HepG2 (cell line): ENCODE measurements around the gene NELFB. TPM values are rescaled to one million over a fixed set of nuclear protein-coding genes. Genes with fewer than 3 reads are reported as not detected.

Experiments used
- ATAC-seq: fragments of 200-7000 bp; cut with Tn5 transposase; 3 replicates; pipeline ENCODE4 v1.9.1; 2020; ENCODE audit warnings: mild to moderate bottlenecking, moderate library complexity
- BruUV-seq: library from RNA; stranded (reverse); fragments of 400-500 nt; replicated peaks from 2 replicates; lab custom pipeline; 2021; lab: Mats Ljungman, UMichigan
- CTCF ChIA-PET: fragments of 300-600 bp; formaldehyde crosslinking; extraction: SDS; loops from one replicate; lab custom pipeline; 2021; ENCODE audit warnings: low total read pairs, inconsistent platforms, low intra/inter-chr PET ratio; lab: Yijun Ruan, JAX
- POLR2A ChIA-PET: fragments of 350-600 bp; sonication (Branson Sonifier 250); formaldehyde crosslinking; loops from one replicate; lab custom pipeline; 2020; ENCODE audit warnings: antibody characterized with exemption, inconsistent platforms; lab: Yijun Ruan, JAX
- DNase-seq: peaks from one replicate; pipeline ENCODE4 v3.0.0-alpha.2; 2015; ENCODE audit warnings: low spot score
- FAIRE-seq: peaks from 3 replicates; lab custom pipeline; 2011; peaks lifted over from hg19 to GRCh38; lab: Jason Lieb, UNC
- H2AFZ ChIP-seq: one replicate; pipeline ENCODE4 v1.6.1; 2011; ENCODE audit warnings: low read length, inconsistent platforms
- H3K27ac ChIP-seq: fragments of 300-600 bp; 3 replicates; pipeline ENCODE4 v1.8.0; 2011; ENCODE audit warnings: mixed run types, mild to moderate bottlenecking, mixed read lengths, low read length, inconsistent platforms; ENCODE audit not compliant: insufficient read depth; ENCODE audit errors: extremely low read length
- H3K27me3 ChIP-seq, 2 experiments: fragments of 200-600 bp in 1 of 2; 2 replicates in 1 of 2; 3 replicates in 1 of 2; pipeline versions ENCODE4 v1.6.0 to v1.8.0; 2011; ENCODE audit warnings: low read length in 2 of 2, mild to moderate bottlenecking in 2 of 2, moderate library complexity in 2 of 2, inconsistent platforms in 1 of 2; ENCODE audit not compliant: insufficient read depth in 2 of 2, control insufficient read depth in 1 of 2
- H3K36me3 ChIP-seq, 2 experiments: fragments of 200-600 bp in 1 of 2; replicated peaks in 1 of 2; 2 replicates in 1 of 2; 3 replicates in 1 of 2; pipeline versions ENCODE4 v1.5.1 to v1.8.0; 2011; ENCODE audit warnings: low read length in 2 of 2, inconsistent platforms in 1 of 2; ENCODE audit not compliant: insufficient read depth in 2 of 2, control insufficient read depth in 1 of 2
- H3K4me1 ChIP-seq: 2 replicates; pipeline ENCODE4 v1.5.1; 2012; ENCODE audit warnings: low read length, inconsistent platforms; ENCODE audit not compliant: insufficient read depth
- H3K4me2 ChIP-seq: 2 replicates; pipeline ENCODE4 v1.6.0; 2011; ENCODE audit warnings: low read depth, low read length, inconsistent platforms
- H3K4me3 ChIP-seq, 3 experiments: fragments of 200-600 bp in 1 of 3; sonication (generic), shearing (Covaris generic) in 1 of 3; replicated peaks in 1 of 3; 2 replicates each; pipeline ENCODE4 v1.5.1; 2011 to 2016; ENCODE audit warnings: low read length in 3 of 3, inconsistent platforms in 2 of 3, low read depth in 2 of 3, mild to moderate bottlenecking in 2 of 3, control low read depth in 1 of 3, mixed read lengths in 1 of 3; ENCODE audit not compliant: insufficient read depth in 1 of 3
- H3K79me2 ChIP-seq: one replicate; pipeline ENCODE4 v1.6.1; 2011; ENCODE audit warnings: low read length, inconsistent platforms; ENCODE audit not compliant: insufficient read depth
- H3K9ac ChIP-seq: 2 replicates; pipeline ENCODE4 v1.6.0; 2011; ENCODE audit warnings: mild to moderate bottlenecking, low read depth, low read length, inconsistent platforms; ENCODE audit not compliant: insufficient read depth
- H3K9me3 ChIP-seq: 2 replicates; pipeline ENCODE4 v1.5.1; 2012; ENCODE audit warnings: mild to moderate bottlenecking, low read length
- H4K20me1 ChIP-seq: 2 replicates; pipeline ENCODE4 v1.6.0; 2011; ENCODE audit warnings: inconsistent platforms, mild to moderate bottlenecking, low read length, moderate library complexity; ENCODE audit not compliant: insufficient read depth
- CTCF ChIP-seq: sonication (generic); formaldehyde crosslinking; IDR thresholded peaks from 2 replicates; pipeline ENCODE4 v1.5.0; 2020; ENCODE audit warnings: mild to moderate bottlenecking, missing genetic modification reagents, moderate library complexity
- ETV5 ChIP-seq: IDR thresholded peaks from 2 replicates; pipeline ENCODE4 v1.6.1; 2018; ENCODE audit warnings: missing biosample characterization, missing genetic modification reagents, inconsistent platforms, borderline replicate concordance
- FOXA1 ChIP-seq, 2 experiments: fragments of 450-650 bp in 1 of 2; sonication (generic) in 1 of 2; formaldehyde crosslinking in 1 of 2; IDR thresholded peaks; 2 replicates each; pipeline versions ENCODE4 v1.4.0 to v1.6.1; 2016 to 2020; ENCODE audit warnings: missing genetic modification reagents in 1 of 2
- GABPB1 ChIP-seq: IDR thresholded peaks from 2 replicates; pipeline ENCODE4 v1.6.1; 2016; ENCODE audit warnings: mild to moderate bottlenecking, missing genetic modification reagents, moderate library complexity, missing compliant biosample characterization
- KAT7 ChIP-seq: IDR thresholded peaks from 2 replicates; pipeline ENCODE4 v1.6.1; 2018; ENCODE audit warnings: borderline replicate concordance, missing compliant biosample characterization
- NR2F6 ChIP-seq, 2 experiments: IDR thresholded peaks; 2 replicates each; pipeline ENCODE4 v1.6.1; 2016; ENCODE audit warnings: antibody characterized with exemption in 1 of 2, mild to moderate bottlenecking in 1 of 2
- PATZ1 ChIP-seq: sonication (generic); formaldehyde crosslinking; IDR thresholded peaks from 2 replicates; pipeline ENCODE4 v1.4.0; 2020; ENCODE audit warnings: missing genetic modification reagents
- RAD21 ChIP-seq: fragments of 450-650 bp; formaldehyde crosslinking; IDR thresholded peaks from 2 replicates; pipeline ENCODE4 v1.5.0; 2020; ENCODE audit warnings: mild to moderate bottlenecking
- SP5 ChIP-seq: IDR thresholded peaks from 2 replicates; pipeline ENCODE4 v1.6.1; 2016; ENCODE audit warnings: low read depth, borderline replicate concordance
- TBX2 ChIP-seq: sonication (generic); formaldehyde crosslinking; IDR thresholded peaks from 2 replicates; pipeline ENCODE4 v1.5.0; 2020; ENCODE audit warnings: missing genetic modification reagents, mild to moderate bottlenecking, borderline replicate concordance
- TFAP4 ChIP-seq: sonication (generic); IDR thresholded peaks from 2 replicates; pipeline ENCODE4 v1.6.1; 2016; ENCODE audit warnings: low read depth, borderline replicate concordance
- ZNF121 ChIP-seq: sonication (generic); formaldehyde crosslinking; IDR thresholded peaks from 2 replicates; pipeline ENCODE4 v1.5.0; 2020; ENCODE audit warnings: mild to moderate bottlenecking, missing genetic modification reagents
- ZNF280D ChIP-seq: sonication (generic); formaldehyde crosslinking; IDR thresholded peaks from 2 replicates; pipeline ENCODE4 v1.5.1; 2020; ENCODE audit warnings: mild to moderate bottlenecking, missing genetic modification reagents
- ZNF503 ChIP-seq: sonication (generic); formaldehyde crosslinking; IDR thresholded peaks from 2 replicates; pipeline ENCODE4 v1.4.0; 2020; ENCODE audit warnings: missing genetic modification reagents
- WGBS: methylation state at CpG from one replicate; pipeline ENCODE4 v1.1.6; 2017; ENCODE audit warnings: low lambda C conversion rate; 5-methylcytosine and 5-hydroxymethylcytosine counted together
- in situ Hi-C: cut with HindIII; loops from 2 replicates; pipeline ENCODE4 v1.10.0; 2017; ENCODE audit warnings: low pct_unique_long_range_greater_than_20kb; ENCODE audit not compliant: extremely low pct_ligation_motif_present
- intact Hi-C: fragments of 100-400 bp; cut with micrococcal nuclease; formaldehyde crosslinking; loops from one replicate; pipeline ENCODE4 v1.10.0; 2022; ENCODE audit not compliant: unreplicated experiment
- polyA plus RNA-seq, 8 experiments: library from polyadenylated mRNA; depleted of rRNA in 3 of 8; stranded (reverse) in 7 of 8; unstranded in 1 of 8; fragments of >200 nt; fragmentation: Illumina TruSeq in 4 of 8; extraction: Trizol in 4 of 8; gene quantifications; 2 replicates each; pipeline versions ENCODE4 v1.2.1 to v1.2.3, GENCODE V29; 2011 to 2016; ENCODE audit warnings: low read depth in 4 of 8, missing spikeins in 1 of 8, mixed read lengths in 1 of 8; ENCODE audit not compliant: insufficient read depth in 1 of 8
- total RNA-seq, 5 experiments: library from RNA; depleted of rRNA; stranded (reverse); fragments of >200 nt; fragmentation: Illumina TruSeq; extraction: Trizol; gene quantifications; 2 replicates each; pipeline ENCODE4 v1.2.3, GENCODE V29; 2016; ENCODE audit warnings: low read depth in 1 of 5

NELFB gene
- total and polyA plus RNA-seq, 2 of the 13 experiments (the other 11 are each of a cell fraction or from before 2014, with no cell fraction given): 26.5 to 45.8 TPM

- Histone ChIP-seq H4K20me1 (no peaks in the 10 kb centered on the region), H3K27me3 (peaks cover 4 to 46% of the 10 kb centered on the region in 2 experiments; a peak in 4 of 5 replicates), H2AFZ (no peak overlapping the region), H3K4me3 (peak overlapping the region in 1 of 3 experiments; percentile 48; a peak in 1 of 6 replicates), H3K9me3 (no peaks in the 10 kb centered on the region), H3K4me2 (peak overlapping the region; percentile 63), H3K4me1 (peaks cover 75% of the 10 kb centered on the region), H3K9ac (no peak overlapping the region), H3K36me3 (no peaks in the 10 kb centered on the region), H3K79me2 (no peaks in the 10 kb centered on the region), H3K27ac (no peak overlapping the region)
- peak; percentile 9; the same call in 1 of the 3 replicates for ATAC-seq
- in situ Hi-C loops: no loop called here
- 0% methylated on average over 3 of the region's 7 CpGs for WGBS
- BruUV-seq: no TSS peak
- DNase-seq: no peak
- CTCF ChIA-PET: no interaction called here
- intact Hi-C loops: no loop called here
- POLR2A ChIA-PET: interaction anchor here (2.2 kb wide), 1 partner anchor 21 kb away, joined by 7 read pairs; the partner anchor contains the start of gene TOR4A
- no peak for FAIRE-seq
- TF ChIP-seq FOXA1 (IDR thresholded peaks at IDR 0.05) (no peak), FOXA1 (CRISPR knock-in tag; IDR thresholded peaks at IDR 0.05) (0 out of 2 replicates have a peak, but pooled peaks have one; percentile 38), TFAP4 (peak; percentile 30; the same call in 1 of the 2 replicates), NR2F6 (IDR thresholded peaks at IDR 0.05) (no peak), NR2F6 (CRISPR knock-in tag; IDR thresholded peaks at IDR 0.05) (peak; percentile 51; the same call in 1 of the 2 replicates), ZNF503 (CRISPR knock-in tag) (no peak), TBX2 (CRISPR knock-in tag) (peak; percentile 18; the same call in 1 of the 2 replicates), PATZ1 (CRISPR knock-in tag) (peak; percentile 56), RAD21 (CRISPR knock-in tag) (no peak), GABPB1 (CRISPR knock-in tag) (peak; percentile 28; the same call in 1 of the 2 replicates), KAT7 (CRISPR knock-in tag) (no peak), ETV5 (CRISPR knock-in tag) (peak; percentile 24; the same call in 1 of the 2 replicates), SP5 (CRISPR knock-in tag) (peak; percentile 51), ZNF121 (no peak), ZNF280D (CRISPR knock-in tag) (no peak), CTCF (CRISPR knock-in tag) (0 out of 2 replicates have a peak, but pooled peaks have one; percentile 41)
Measured at GRCh38 chr9:137297966-137298365, 42.8 kb downstream of the NELFB start.
